Esophagus muscularis mucosa (tissue), 4 donors: ENCODE data around the gene GYPC.

Experiments used
- CTCF ChIP-seq, 3 experiments: fragments of 200-600 bp in 2 of 3; fragments of 450-650 bp in 1 of 3; sonication (generic) in 2 of 3; IDR thresholded peaks; one replicate each; pipeline ENCODE4 v1.5.1; 2017 to 2019; ENCODE audit warnings: antibody characterized with exemption in 3 of 3, mild to moderate bottlenecking in 2 of 3, moderate library complexity in 1 of 3
- EP300 ChIP-seq: sonication (generic); formaldehyde crosslinking; IDR thresholded peaks from one replicate; pipeline ENCODE4 v1.6.1; 2017; ENCODE audit warnings: antibody characterized with exemption
- POLR2A ChIP-seq: fragments of 450-650 bp; IDR thresholded peaks from one replicate; pipeline ENCODE4 v1.6.1; 2017; ENCODE audit warnings: antibody characterized with exemption, moderate library complexity, mild to moderate bottlenecking, low read depth

DNA sequence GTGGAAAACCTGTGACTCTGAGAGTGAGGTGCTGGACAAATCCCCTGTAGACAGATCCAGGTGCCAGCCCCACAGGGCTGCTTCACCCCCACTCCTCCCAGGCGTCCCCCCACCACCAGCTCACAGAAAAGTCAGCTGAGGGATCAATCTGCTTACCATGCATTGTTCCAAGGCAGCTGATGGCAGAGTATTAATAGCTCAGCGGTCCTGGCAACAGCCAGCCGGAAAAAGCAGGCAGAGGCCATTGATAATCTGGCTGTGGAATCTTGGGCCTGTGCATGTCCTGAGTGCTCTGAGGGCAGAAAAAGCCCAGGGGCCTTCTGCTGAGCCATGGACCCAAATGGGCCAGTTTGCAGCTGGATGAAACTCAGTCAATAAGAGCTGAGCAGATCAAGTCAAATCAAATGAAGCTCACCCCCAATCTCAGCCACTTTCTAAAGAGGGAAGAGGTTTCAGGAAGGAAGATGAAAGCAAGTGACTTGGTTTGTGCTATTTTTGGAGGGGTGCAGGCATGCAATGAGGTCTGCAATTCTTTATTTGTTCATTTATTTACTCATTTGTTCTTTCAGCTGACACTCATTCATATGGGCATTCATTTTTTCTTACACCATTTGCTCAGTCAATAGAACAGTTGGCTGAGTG lies 63.4 kb downstream of the GYPC start:
- TF ChIP-seq CTCF (IDR thresholded peaks at IDR 0.05) = no peak
- TF ChIP-seq POLR2A = no peak
- TF ChIP-seq EP300 = no peak
